Breast epithelium (tissue), 3 donors: ENCODE data around the gene HELZ.

ENCODE experiments used
- CTCF ChIP-seq, 3 donors: fragments of 450-650 bp; IDR thresholded peaks; one replicate each; pipeline ENCODE4 v1.5.1; 2016 to 2017; ENCODE audit warnings: antibody characterized with exemption in 3 of 3, mild to moderate bottlenecking in 3 of 3, moderate library complexity in 3 of 3
- POLR2A ChIP-seq: fragments of 450-650 bp; IDR thresholded peaks from one replicate; pipeline ENCODE4 v1.6.1; 2016; ENCODE audit warnings: antibody characterized with exemption, mild to moderate bottlenecking, moderate library complexity
- POLR2AphosphoS5 ChIP-seq, 3 donors: sonication (generic); formaldehyde crosslinking; IDR thresholded peaks; one replicate each; pipeline ENCODE4 v1.6.1; 2017; ENCODE audit warnings: antibody characterized with exemption in 3 of 3

GRCh38 chr17:67021743-67022450 is 223.1 kb downstream of the HELZ start:
- no peak for TF ChIP-seq CTCF (IDR thresholded peaks at IDR 0.05)
- no peak for TF ChIP-seq POLR2A
- no peak for TF ChIP-seq POLR2AphosphoS5 (IDR thresholded peaks at IDR 0.05)
